Measurements from ENCODE around the gene BPIFB2. TPM values are rescaled to one million over a fixed set of nuclear protein-coding genes. Genes with fewer than 3 reads are reported as not detected.
A peak's percentile ranks its signal among the peaks of the same experiment; 100 is the strongest.

The BPIFB2 gene
- polyA plus RNA-seq, 1 donor, result not detected

DNA sequence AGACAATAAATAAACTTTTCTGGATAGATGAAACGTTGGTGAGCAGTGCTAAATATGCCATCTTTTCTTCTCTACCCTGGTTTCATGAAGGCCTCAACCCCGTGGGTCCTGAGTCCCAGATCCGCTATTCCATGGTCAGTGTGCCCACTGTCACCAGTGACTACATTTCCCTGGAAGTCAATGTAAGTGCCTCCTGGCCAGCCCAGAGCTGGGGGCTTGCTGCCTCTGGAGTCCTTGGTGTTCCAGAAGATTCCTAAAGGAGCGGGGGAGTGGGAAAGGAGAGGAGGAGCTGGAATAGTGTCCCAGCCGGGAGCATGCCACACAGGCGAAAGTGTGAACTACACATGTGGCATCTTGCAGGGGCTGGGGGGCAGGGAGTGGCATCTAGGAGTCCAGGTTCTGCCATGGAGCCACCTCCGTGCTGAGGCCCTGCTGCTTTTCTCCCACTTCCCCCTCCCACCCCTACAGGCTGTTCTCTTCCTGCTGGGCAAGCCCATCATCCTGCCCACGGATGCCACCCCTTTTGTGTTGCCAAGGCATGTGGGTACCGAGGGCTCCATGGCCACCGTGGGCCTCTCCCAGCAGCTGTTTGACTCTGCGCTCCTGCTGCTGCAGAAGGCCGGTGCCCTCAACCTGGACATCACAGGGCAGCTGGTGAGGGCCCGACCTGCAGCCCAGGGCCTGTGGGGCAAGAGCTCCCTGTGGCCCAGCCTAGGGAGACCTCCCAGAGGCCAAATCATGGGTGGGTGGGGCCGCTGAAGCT lies 10.8 kb downstream of the BPIFB2 start:
- DNase-seq, result no peak
- Histone ChIP-seq H3K27ac (ENCODE audit: low read length) (no peak overlapping the region), H3K9me3 (ENCODE audit: control insufficient read depth, low read depth, low read length) (no peaks in the 10 kb centered on the region), H3K4me3 (ENCODE audit: low read length) (no peak overlapping the region), H3K4me1 (ENCODE audit: control insufficient read depth, insufficient read depth, low read length) (no peaks in the 10 kb centered on the region), H3K36me3 (ENCODE audit: control insufficient read depth, insufficient read depth, low read length) (no peaks in the 10 kb centered on the region), H3K27me3 (ENCODE audit: control insufficient read depth, insufficient read depth, low read length) (peaks cover 6% of the 10 kb centered on the region)
- WGBS (ENCODE audit: insufficient coverage, low lambda C conversion rate), result no CpG with 5 or more reads among the region's 14 CpGs

GRCh38 chr20:33019465-33020277 lies 12.2 kb downstream of the BPIFB2 start:
- H3K4me1 ChIP-seq (ENCODE audit: control insufficient read depth, insufficient read depth, low read length), result peaks cover 3% of the 10 kb centered on the region
- peaks cover 5% of the 10 kb centered on the region for H3K27me3 ChIP-seq (ENCODE audit: control insufficient read depth, insufficient read depth, low read length)
- no peak overlapping the region for H3K4me3 ChIP-seq (ENCODE audit: low read length)
- WGBS (ENCODE audit: insufficient coverage, low lambda C conversion rate), result no CpG with 5 or more reads among the region's 23 CpGs
- no peaks in the 10 kb centered on the region for H3K9me3 ChIP-seq (ENCODE audit: control insufficient read depth, low read depth, low read length)
- no peak overlapping the region for H3K27ac ChIP-seq (ENCODE audit: low read length)
- H3K36me3 ChIP-seq (ENCODE audit: control insufficient read depth, insufficient read depth, low read length), result no peaks in the 10 kb centered on the region
- DNase-seq, result no peak

GRCh38 chr20:33020278-33021161 lies 13.0 kb downstream of the BPIFB2 start:
- Histone ChIP-seq H3K27ac (ENCODE audit: low read length) (no peak overlapping the region), H3K4me1 (ENCODE audit: control insufficient read depth, insufficient read depth, low read length) (peaks cover 3% of the 10 kb centered on the region), H3K36me3 (ENCODE audit: control insufficient read depth, insufficient read depth, low read length) (no peaks in the 10 kb centered on the region), H3K9me3 (ENCODE audit: control insufficient read depth, low read depth, low read length) (no peaks in the 10 kb centered on the region), H3K27me3 (ENCODE audit: control insufficient read depth, insufficient read depth, low read length) (no peaks in the 10 kb centered on the region), H3K4me3 (ENCODE audit: low read length) (no peak overlapping the region)
- WGBS (ENCODE audit: insufficient coverage, low lambda C conversion rate), result no CpG with 5 or more reads among the region's 18 CpGs
- no peak for DNase-seq

- no peaks in the 10 kb centered on the region for H3K9me3 ChIP-seq (ENCODE audit: control insufficient read depth, low read depth, low read length)
- no peaks in the 10 kb centered on the region for H3K27me3 ChIP-seq (ENCODE audit: control insufficient read depth, insufficient read depth, low read length)
- H3K36me3 ChIP-seq (ENCODE audit: control insufficient read depth, insufficient read depth, low read length), result no peaks in the 10 kb centered on the region
- DNase-seq, result no peak
- no peak overlapping the region for H3K27ac ChIP-seq (ENCODE audit: low read length)
- no peak overlapping the region for H3K4me3 ChIP-seq (ENCODE audit: low read length)
- peaks cover 3% of the 10 kb centered on the region for H3K4me1 ChIP-seq (ENCODE audit: control insufficient read depth, insufficient read depth, low read length)
- WGBS (ENCODE audit: insufficient coverage, low lambda C conversion rate), result no CpG with 5 or more reads among the region's 3 CpGs
These were observed 14.4 kb downstream of the BPIFB2 start for GRCh38 chr20:33021879-33022278.

- H3K4me1 ChIP-seq (ENCODE audit: control insufficient read depth, insufficient read depth, low read length), result peaks cover 3% of the 10 kb centered on the region
- no peaks in the 10 kb centered on the region for H3K9me3 ChIP-seq (ENCODE audit: control insufficient read depth, low read depth, low read length)
- H3K36me3 ChIP-seq (ENCODE audit: control insufficient read depth, insufficient read depth, low read length), result no peaks in the 10 kb centered on the region
- no peak overlapping the region for H3K4me3 ChIP-seq (ENCODE audit: low read length)
- WGBS (ENCODE audit: insufficient coverage, low lambda C conversion rate), result no CpG with 5 or more reads among the region's 4 CpGs
- no peak overlapping the region for H3K27ac ChIP-seq (ENCODE audit: low read length)
- no peak for DNase-seq
- no peaks in the 10 kb centered on the region for H3K27me3 ChIP-seq (ENCODE audit: control insufficient read depth, insufficient read depth, low read length)
These were observed 14.8 kb downstream of the BPIFB2 start for GRCh38 chr20:33022289-33022688.

- DNase-seq, result no peak
- H3K27me3 ChIP-seq (ENCODE audit: control insufficient read depth, insufficient read depth, low read length), result no peaks in the 10 kb centered on the region
- peaks cover 3% of the 10 kb centered on the region for H3K4me1 ChIP-seq (ENCODE audit: control insufficient read depth, insufficient read depth, low read length)
- H3K4me3 ChIP-seq (ENCODE audit: low read length), result no peak overlapping the region
- WGBS (ENCODE audit: insufficient coverage, low lambda C conversion rate), result no CpG with 5 or more reads among the region's 7 CpGs
- no peak overlapping the region for H3K27ac ChIP-seq (ENCODE audit: low read length)
- H3K9me3 ChIP-seq (ENCODE audit: control insufficient read depth, low read depth, low read length), result no peaks in the 10 kb centered on the region
- no peaks in the 10 kb centered on the region for H3K36me3 ChIP-seq (ENCODE audit: control insufficient read depth, insufficient read depth, low read length)
These were observed 15.4 kb downstream of the BPIFB2 start for GRCh38 chr20:33022694-33023438.

DNA sequence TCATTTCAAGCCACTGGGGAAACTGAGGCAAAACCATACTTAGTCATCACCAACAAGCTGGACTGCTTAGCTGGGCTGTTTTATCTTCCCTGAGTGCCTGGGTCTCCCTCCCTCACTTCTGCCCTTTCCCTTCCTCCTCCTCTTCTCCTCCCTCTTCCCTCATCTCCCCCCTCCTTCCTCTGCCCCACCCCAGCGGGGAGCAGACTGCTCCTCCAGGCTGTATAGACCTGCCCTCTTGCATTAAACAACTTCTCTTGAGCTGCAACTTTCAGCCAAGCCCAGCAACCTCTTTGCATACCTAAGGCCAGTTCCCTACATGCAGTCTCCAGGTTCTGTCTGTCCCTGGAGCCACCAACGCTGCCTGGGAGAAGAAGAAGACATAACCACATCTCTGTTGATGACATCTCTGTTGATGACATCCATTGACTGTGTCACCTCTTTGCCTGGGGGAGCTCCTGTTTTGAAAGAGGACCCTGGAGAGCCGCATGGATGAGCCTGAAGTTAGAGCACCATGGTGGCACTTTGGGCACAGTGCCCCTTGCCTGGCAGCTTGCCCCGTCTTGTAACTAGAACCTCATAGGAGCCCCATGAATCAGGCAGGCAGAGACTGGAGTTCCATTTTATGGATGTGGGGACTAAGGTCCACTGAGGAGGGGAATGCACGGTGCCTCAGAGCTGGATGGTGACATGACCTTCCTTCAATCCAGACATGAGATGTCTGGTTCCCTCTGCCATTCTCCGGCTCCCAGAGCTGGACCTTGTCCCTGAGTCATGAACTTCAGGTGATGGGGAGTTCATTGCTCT lies 16.1 kb downstream of the BPIFB2 start:
- Histone ChIP-seq H3K4me3 (ENCODE audit: low read length) (no peak overlapping the region), H3K9me3 (ENCODE audit: control insufficient read depth, low read depth, low read length) (no peaks in the 10 kb centered on the region), H3K36me3 (ENCODE audit: control insufficient read depth, insufficient read depth, low read length) (no peaks in the 10 kb centered on the region), H3K27me3 (ENCODE audit: control insufficient read depth, insufficient read depth, low read length) (no peaks in the 10 kb centered on the region), H3K4me1 (ENCODE audit: control insufficient read depth, insufficient read depth, low read length) (peaks cover 3% of the 10 kb centered on the region), H3K27ac (ENCODE audit: low read length) (peak overlapping the region; percentile 70)
- DNase-seq, result no peak
- WGBS (ENCODE audit: insufficient coverage, low lambda C conversion rate), result no CpG with 5 or more reads among the region's 6 CpGs

GRCh38 chr20:33024243-33024560 lies 16.7 kb downstream of the BPIFB2 start:
- H3K4me1 ChIP-seq (ENCODE audit: control insufficient read depth, insufficient read depth, low read length), result peaks cover 3% of the 10 kb centered on the region
- peak; percentile 59 to 69 for DNase-seq
- H3K4me3 ChIP-seq (ENCODE audit: low read length), result no peak overlapping the region
- H3K27ac ChIP-seq (ENCODE audit: low read length), result peak overlapping the region; percentile 70
- H3K36me3 ChIP-seq (ENCODE audit: control insufficient read depth, insufficient read depth, low read length), result no peaks in the 10 kb centered on the region
- WGBS (ENCODE audit: insufficient coverage, low lambda C conversion rate), result no CpG with 5 or more reads among the region's 1 CpG
- H3K9me3 ChIP-seq (ENCODE audit: control insufficient read depth, low read depth, low read length), result no peaks in the 10 kb centered on the region
- no peaks in the 10 kb centered on the region for H3K27me3 ChIP-seq (ENCODE audit: control insufficient read depth, insufficient read depth, low read length)

DNA sequence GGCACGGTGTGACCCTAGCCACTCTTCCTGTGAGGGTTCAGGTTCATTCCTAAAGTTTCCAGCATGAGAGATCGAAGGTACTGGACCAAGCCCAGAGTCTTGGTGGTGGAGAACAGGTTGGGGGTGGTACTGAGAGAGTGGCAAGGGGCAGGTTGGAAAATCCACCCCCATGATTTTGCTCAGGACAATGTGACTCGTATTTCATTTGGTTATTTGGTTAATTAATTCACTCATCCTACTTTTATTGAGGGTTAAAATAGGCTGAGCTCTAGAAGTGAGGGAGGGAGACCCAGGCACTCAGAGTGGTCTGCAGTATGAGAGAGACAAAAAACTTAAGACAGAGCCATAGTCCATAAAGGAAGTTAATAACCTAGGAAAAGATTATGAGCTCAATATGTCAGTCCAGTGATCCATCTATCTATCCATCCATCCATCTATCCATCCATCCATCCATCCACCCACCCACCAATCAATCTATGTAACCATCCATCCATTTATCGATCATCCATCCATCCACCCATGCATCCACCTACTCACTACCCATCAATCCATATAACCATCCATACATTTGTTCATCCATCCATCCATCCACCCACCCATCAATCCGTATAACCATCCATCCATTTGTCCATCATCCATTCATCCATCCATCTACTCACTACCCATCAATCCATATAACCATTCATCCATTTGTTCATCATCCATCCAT lies 17.3 kb downstream of the BPIFB2 start:
- Histone ChIP-seq H3K27me3 (ENCODE audit: control insufficient read depth, insufficient read depth, low read length) (no peaks in the 10 kb centered on the region), H3K4me1 (ENCODE audit: control insufficient read depth, insufficient read depth, low read length) (peaks cover 3% of the 10 kb centered on the region), H3K36me3 (ENCODE audit: control insufficient read depth, insufficient read depth, low read length) (no peaks in the 10 kb centered on the region), H3K27ac (ENCODE audit: low read length) (peak overlapping the region; percentile 58), H3K4me3 (ENCODE audit: low read length) (no peak overlapping the region), H3K9me3 (ENCODE audit: control insufficient read depth, low read depth, low read length) (no peaks in the 10 kb centered on the region)
- no peak for DNase-seq
- 56% methylated on average over 3 of the region's 5 CpGs for WGBS (ENCODE audit: insufficient coverage, low lambda C conversion rate)
